ENCODE results near the gene GNAI3.

Gene GNAI3

GRCh38 chr1:109543988-109544735 is 4.3 kb upstream of the GNAI3 start:
- DNase-seq (ENCODE audit: low spot score) = peak; percentile 8
- in situ Hi-C loops (cut with MboI; ENCODE audit: low sequenced_read_pairs, unreplicated experiment) = loop anchor here (10.0 kb wide), 1 partner anchor 441 kb away; the partner anchor contains the start of gene AHCYL1
- TF ChIP-seq, protein P1, sequence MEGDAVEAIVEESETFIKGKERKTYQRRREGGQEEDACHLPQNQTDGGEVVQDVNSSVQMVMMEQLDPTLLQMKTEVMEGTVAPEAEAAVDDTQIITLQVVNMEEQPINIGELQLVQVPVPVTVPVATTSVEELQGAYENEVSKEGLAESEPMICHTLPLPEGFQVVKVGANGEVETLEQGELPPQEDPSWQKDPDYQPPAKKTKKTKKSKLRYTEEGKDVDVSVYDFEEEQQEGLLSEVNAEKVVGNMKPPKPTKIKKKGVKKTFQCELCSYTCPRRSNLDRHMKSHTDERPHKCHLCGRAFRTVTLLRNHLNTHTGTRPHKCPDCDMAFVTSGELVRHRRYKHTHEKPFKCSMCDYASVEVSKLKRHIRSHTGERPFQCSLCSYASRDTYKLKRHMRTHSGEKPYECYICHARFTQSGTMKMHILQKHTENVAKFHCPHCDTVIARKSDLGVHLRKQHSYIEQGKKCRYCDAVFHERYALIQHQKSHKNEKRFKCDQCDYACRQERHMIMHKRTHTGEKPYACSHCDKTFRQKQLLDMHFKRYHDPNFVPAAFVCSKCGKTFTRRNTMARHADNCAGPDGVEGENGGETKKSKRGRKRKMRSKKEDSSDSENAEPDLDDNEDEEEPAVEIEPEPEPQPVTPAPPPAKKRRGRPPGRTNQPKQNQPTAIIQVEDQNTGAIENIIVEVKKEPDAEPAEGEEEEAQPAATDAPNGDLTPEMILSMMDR (IDR thresholded peaks at IDR 0.05; ENCODE audit: borderline replicate concordance, control extremely low read depth, extremely low read depth, insufficient read depth, missing control alignments) = no peak

DNA sequence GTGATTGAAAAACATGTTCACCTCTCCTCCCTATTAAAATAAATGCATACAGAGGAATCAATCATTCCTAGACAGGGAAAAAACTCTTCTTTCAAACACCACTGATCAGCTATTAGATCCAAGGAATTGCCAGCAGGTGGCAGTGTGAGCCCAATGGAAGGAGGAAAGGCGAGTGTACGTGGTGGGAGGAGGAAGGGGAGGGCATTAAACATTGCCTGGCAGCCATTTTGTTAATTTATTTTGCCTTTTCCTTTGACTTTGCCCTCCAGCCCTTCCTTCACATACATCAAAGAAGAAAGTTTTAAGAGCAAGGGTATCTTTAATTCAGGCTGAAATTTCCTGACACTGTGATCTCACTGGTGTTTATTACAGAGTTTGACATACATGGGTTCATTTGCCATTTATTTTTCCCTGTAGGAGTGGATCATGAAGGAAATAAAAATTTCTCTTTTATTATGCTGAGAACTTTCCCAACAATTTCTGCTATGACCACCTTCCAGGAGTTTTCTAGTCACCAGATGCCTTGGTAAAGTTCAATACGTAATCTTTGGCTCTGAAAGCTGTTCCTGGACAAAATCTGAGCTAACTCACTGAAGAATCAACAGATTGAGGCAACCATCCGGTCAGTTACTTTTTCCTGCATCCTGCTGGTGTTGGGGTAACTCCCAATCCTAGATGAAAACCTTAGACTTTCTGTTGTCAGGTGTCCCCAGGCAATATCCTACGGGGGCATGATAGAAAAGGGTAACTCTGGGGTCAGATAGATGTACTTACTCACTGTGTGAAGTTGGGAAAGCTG is 1.9 kb upstream of the GNAI3 start:
- peak; percentile 91 for DNase-seq (ENCODE audit: low spot score)
- TF ChIP-seq, protein P1 (IDR thresholded peaks at IDR 0.05; ENCODE audit: borderline replicate concordance, control extremely low read depth, extremely low read depth, insufficient read depth, missing control alignments) = peak; percentile 88
- in situ Hi-C loops (cut with MboI; ENCODE audit: low sequenced_read_pairs, unreplicated experiment) = loop anchor here (5.0 to 10.0 kb wide), 3 partner anchors 76 to 438 kb away; partner anchors contain the start of gene AHCYL1

DNA sequence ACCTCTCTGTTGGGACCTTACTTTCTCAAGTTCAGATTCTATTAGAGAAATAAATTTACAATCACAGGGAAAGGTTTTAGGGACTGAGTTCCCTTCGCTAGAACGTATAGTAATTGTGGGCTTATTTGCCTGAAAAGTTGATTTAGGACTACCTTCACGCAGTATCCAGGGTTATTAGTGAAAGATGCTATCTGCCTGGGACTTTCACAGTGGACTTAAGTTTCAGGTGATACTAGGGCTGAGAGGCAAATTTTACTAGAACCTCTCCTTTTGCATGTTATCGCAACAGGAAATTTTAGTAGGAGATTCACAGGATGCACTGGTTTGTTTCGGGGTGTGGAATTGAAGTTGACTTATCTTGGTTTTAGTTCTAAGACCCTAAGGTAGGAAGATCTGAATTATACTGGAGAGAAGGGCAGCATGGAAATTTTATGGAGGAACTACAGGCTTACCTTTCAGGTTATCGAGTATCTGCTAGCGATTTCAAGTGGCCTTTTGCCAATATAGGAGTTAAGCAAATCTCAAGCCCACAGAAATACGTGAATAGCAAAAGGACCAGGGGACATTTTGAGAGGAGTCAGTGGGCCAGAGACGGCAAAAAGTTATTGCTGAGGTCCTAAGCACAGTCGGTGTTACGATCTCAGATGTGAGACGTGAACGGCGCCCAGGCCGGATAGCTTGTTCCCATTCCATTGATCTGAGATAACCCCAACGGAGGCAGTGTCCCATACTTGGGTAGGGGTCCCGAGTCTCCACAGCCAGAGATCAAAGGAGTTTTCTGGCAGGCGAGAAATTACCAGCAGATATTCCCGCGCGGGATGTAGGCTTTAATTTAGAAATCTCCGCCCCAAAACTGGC is 723 bp upstream of the GNAI3 start:
- DNase-seq (ENCODE audit: low spot score) = peak; percentile 29
- TF ChIP-seq, protein P1 (IDR thresholded peaks at IDR 0.05; ENCODE audit: borderline replicate concordance, control extremely low read depth, extremely low read depth, insufficient read depth, missing control alignments) = no peak
- in situ Hi-C loops (cut with MboI; ENCODE audit: low sequenced_read_pairs, unreplicated experiment) = loop anchor here (5.0 to 10.0 kb wide), 3 partner anchors 75 to 437 kb away; partner anchors contain the start of gene AHCYL1

DNA sequence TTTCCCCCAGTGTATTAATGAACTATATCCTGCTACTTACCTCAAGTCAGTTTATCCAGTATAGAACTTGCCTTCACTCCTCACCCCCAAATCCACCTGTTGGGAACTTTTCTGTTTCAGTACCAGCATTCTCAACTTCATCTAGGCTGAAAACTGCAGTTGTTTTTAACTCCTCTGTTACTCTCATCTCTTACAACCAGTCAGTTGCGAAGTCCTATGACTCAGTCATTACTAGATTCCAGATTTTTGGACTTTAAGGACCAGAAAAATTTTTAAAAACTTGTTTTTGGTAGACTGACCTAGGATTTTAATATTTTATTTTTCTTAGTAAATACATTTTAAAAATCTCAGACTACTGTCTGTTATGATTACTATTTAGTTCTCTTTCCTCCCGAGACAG is 8.1 kb downstream of the GNAI3 start:
- TF ChIP-seq, protein P1 (IDR thresholded peaks at IDR 0.05; ENCODE audit: borderline replicate concordance, control extremely low read depth, extremely low read depth, insufficient read depth, missing control alignments) = no peak
- in situ Hi-C loops (cut with MboI; ENCODE audit: low sequenced_read_pairs, unreplicated experiment) = no loop called here
- DNase-seq (ENCODE audit: low spot score) = no peak

DNA sequence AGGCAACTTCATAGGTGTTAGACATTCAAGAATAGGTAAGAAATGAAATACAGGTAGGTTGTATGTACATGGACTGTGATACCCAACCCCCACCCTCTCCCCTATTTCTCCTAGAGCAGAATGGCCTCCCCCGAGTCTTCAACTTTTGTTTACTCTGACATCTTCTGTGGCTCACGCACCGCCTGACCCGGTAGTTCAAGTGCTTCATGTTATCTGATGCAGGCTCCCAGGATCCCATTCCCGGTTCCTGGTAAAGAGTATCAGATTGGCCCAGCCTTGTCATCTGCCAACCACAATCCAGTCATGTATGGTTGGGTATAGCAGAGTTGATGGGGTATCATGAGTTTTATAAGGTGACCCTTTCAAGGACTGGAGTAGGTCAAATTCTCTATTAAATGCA is 9.1 kb downstream of the GNAI3 start:
- in situ Hi-C loops (cut with MboI; ENCODE audit: low sequenced_read_pairs, unreplicated experiment) = no loop called here
- TF ChIP-seq, protein P1 (IDR thresholded peaks at IDR 0.05; ENCODE audit: borderline replicate concordance, control extremely low read depth, extremely low read depth, insufficient read depth, missing control alignments) = no peak
- DNase-seq (ENCODE audit: low spot score) = no peak

DNA sequence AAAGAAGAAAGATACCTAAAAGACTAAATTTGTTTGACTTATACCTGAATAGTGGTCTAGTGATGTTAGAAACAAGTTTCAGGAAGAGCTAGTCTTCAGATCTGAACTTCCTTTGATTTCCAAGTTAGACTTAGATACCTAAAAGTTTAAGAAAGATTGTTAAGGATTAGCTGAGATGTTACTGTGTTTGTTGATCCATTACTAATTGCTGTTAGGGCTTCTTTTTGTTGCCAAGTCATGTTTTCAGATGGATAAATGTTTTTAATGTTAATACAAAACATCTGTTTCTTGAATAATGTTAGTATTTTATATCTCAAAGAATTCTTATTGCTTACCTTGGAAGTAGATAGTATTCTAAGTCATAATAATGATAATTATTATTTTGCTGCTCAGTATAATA is 11.6 kb downstream of the GNAI3 start:
- in situ Hi-C loops (cut with MboI; ENCODE audit: low sequenced_read_pairs, unreplicated experiment) = no loop called here
- DNase-seq (ENCODE audit: low spot score) = no peak
- TF ChIP-seq, protein P1 (IDR thresholded peaks at IDR 0.05; ENCODE audit: borderline replicate concordance, control extremely low read depth, extremely low read depth, insufficient read depth, missing control alignments) = no peak
